ENCODE data around the gene SDHB. TPM values are rescaled to one million over a fixed set of nuclear protein-coding genes. Genes with fewer than 3 reads are reported as not detected.

Gene SDHB
- total and polyA plus RNA-seq, 2 donors (not counting 1 experiment from before 2014, with no cell fraction given) = 58.0 to 61.0 TPM

DNA sequence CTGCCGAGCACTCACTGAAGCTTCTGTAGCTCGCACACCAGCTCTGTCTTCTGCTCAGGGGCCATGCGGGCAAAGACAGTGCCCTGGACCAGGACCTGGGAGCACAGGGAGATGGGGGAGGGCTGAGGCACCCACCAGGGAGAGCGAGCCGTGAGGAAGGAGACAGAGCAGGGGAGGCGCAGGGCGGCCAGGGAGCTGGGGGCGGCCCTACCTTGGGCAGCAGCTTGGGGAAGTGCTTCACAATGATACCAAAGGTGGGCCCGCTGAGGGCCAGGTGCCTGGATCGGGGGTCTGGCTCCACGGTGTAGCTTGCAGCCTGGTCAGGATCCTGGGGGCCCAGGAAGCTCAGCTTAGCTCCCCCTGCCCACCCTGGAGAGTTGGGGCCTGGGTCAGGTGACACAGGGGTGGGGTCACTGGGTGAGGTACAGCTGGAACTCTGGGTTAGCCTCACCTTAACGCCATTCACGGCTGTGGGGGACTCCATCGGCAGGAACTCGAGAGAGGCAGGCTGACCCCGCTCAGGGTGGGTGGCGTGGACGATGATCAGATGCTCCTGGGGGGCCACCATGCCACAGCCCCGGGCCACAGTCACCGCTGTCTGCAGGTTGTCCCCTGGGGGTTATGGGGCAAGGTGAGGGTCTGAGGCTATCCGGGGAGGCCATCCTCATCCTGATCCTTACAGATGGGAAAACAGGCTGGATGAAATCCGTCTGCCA, 64.0 kb downstream of the SDHB start:
- H2AFZ ChIP-seq (ENCODE audit: insufficient read depth, low read depth, low read length, poor library complexity, severe bottlenecking) = no peak overlapping the region
- ChIA-PET POLR2A (no interaction called here), CTCF (no interaction called here)
- TF ChIP-seq, protein P1, sequence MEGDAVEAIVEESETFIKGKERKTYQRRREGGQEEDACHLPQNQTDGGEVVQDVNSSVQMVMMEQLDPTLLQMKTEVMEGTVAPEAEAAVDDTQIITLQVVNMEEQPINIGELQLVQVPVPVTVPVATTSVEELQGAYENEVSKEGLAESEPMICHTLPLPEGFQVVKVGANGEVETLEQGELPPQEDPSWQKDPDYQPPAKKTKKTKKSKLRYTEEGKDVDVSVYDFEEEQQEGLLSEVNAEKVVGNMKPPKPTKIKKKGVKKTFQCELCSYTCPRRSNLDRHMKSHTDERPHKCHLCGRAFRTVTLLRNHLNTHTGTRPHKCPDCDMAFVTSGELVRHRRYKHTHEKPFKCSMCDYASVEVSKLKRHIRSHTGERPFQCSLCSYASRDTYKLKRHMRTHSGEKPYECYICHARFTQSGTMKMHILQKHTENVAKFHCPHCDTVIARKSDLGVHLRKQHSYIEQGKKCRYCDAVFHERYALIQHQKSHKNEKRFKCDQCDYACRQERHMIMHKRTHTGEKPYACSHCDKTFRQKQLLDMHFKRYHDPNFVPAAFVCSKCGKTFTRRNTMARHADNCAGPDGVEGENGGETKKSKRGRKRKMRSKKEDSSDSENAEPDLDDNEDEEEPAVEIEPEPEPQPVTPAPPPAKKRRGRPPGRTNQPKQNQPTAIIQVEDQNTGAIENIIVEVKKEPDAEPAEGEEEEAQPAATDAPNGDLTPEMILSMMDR (IDR thresholded peaks at IDR 0.05) = no peak
- TF ChIP-seq EZH2 (IDR thresholded peaks at IDR 0.05; ENCODE audit: borderline replicate concordance, insufficient read depth, low read depth, low read length, poor library complexity, severe bottlenecking) = no peak
- no peak overlapping the region for H3K4me3 ChIP-seq (ENCODE audit: control extremely low read depth in 1 of 5, extremely low read depth in 1 of 5, insufficient read depth in 1 of 5, low read depth in 2 of 5, low read length in 4 of 5)
- 97% methylated on average over 22 of the region's 22 CpGs for WGBS (ENCODE audit: insufficient coverage)
- no peaks in the 10 kb centered on the region for H3K79me2 ChIP-seq (ENCODE audit: control insufficient read depth, insufficient read depth, low read length)
- no peaks in the 10 kb centered on the region for H3K27me3 ChIP-seq (replicated peaks in 1 of 4; ENCODE audit: control extremely low read depth in 1 of 4, control insufficient read depth in 3 of 4, insufficient read depth in 4 of 4, low read length in 3 of 4)
- no peak overlapping the region for H3K27ac ChIP-seq (ENCODE audit: low read length in 2 of 2)
- no peak overlapping the region for H3K4me2 ChIP-seq (replicated peaks; ENCODE audit: low read depth, low read length, poor library complexity, severe bottlenecking)
- H3K9ac ChIP-seq (ENCODE audit: low read length) = no peak overlapping the region
- no peaks in the 10 kb centered on the region for H3K4me1 Mint-ChIP-seq
- no peaks in the 10 kb centered on the region for H3K27me3 Mint-ChIP-seq
- DNase-seq (no peak), ATAC-seq (ENCODE audit: low read depth) (no peak)
- no peak overlapping the region for H3K27ac Mint-ChIP-seq
- intact Hi-C loops (cut with micrococcal nuclease) = no loop called here
- no peaks in the 10 kb centered on the region for H3K4me1 ChIP-seq (ENCODE audit: control insufficient read depth in 2 of 2, insufficient read depth in 2 of 2, low read length in 2 of 2)
- no peaks in the 10 kb centered on the region for H4K20me1 ChIP-seq (ENCODE audit: control insufficient read depth, insufficient read depth, low read length, poor library complexity, severe bottlenecking)
- H3K9me3 ChIP-seq (ENCODE audit: control extremely low read depth in 1 of 3, control insufficient read depth in 2 of 3, insufficient read depth in 1 of 3, low read length in 2 of 3) = no peaks in the 10 kb centered on the region
- H3K4me3 Mint-ChIP-seq = no peak overlapping the region
- H3K36me3 ChIP-seq (replicated peaks in 1 of 2; ENCODE audit: control extremely low read depth in 1 of 2, control insufficient read depth in 1 of 2, extremely low read depth in 1 of 2, insufficient read depth in 2 of 2, low read length in 1 of 2) = peaks cover 0 to 23% of the 10 kb centered on the region in 2 experiments
- no peaks in the 10 kb centered on the region for H3K9me3 Mint-ChIP-seq (ENCODE audit: insufficient read depth)

DNA sequence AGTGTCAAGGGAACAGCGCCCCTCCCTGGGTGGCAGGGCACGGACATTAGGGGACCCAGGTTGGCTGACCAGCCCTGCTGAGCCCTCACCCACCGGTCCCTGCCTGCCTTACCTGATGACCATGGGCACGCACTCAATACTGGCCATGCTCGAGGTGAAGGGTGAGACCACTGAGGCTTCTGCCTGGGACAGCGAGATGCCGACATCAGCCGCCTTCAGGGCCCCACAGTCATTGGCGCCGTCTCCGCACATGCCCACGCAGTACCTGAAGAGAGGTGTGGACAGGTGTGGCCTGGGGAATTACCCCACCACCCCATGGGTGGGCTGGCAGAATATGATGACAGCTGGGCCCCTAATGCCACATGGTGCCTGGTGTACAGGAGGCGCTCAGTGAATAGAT, 65.6 kb downstream of the SDHB start:
- CTCF ChIA-PET = no interaction called here
- intact Hi-C loops (cut with micrococcal nuclease) = no loop called here
- no peaks in the 10 kb centered on the region for H3K9me3 ChIP-seq (ENCODE audit: control extremely low read depth in 1 of 3, control insufficient read depth in 2 of 3, insufficient read depth in 1 of 3, low read length in 2 of 3)
- ATAC-seq (ENCODE audit: low read depth) (no peak), DNase-seq (no peak)
- Mint-ChIP-seq H3K27ac (no peak overlapping the region), H3K4me1 (no peaks in the 10 kb centered on the region), H3K9me3 (ENCODE audit: insufficient read depth) (no peaks in the 10 kb centered on the region), H3K27me3 (peaks cover 3% of the 10 kb centered on the region), H3K4me3 (no peak overlapping the region)
- H3K4me2 ChIP-seq (replicated peaks; ENCODE audit: low read depth, low read length, poor library complexity, severe bottlenecking) = no peak overlapping the region
- TF ChIP-seq, protein P1 (IDR thresholded peaks at IDR 0.05) = no peak
- TF ChIP-seq EZH2 (IDR thresholded peaks at IDR 0.05; ENCODE audit: borderline replicate concordance, insufficient read depth, low read depth, low read length, poor library complexity, severe bottlenecking) = no peak
- WGBS (ENCODE audit: insufficient coverage) = 100% methylated on average over 5 of the region's 13 CpGs
- H3K79me2 ChIP-seq (ENCODE audit: control insufficient read depth, insufficient read depth, low read length) = no peaks in the 10 kb centered on the region
- POLR2A ChIA-PET = no interaction called here
- no peaks in the 10 kb centered on the region for H3K27me3 ChIP-seq (replicated peaks in 1 of 4; ENCODE audit: control extremely low read depth in 1 of 4, control insufficient read depth in 3 of 4, insufficient read depth in 4 of 4, low read length in 3 of 4)
- H3K27ac ChIP-seq (ENCODE audit: low read length in 2 of 2) = no peak overlapping the region
- no peaks in the 10 kb centered on the region for H4K20me1 ChIP-seq (ENCODE audit: control insufficient read depth, insufficient read depth, low read length, poor library complexity, severe bottlenecking)
- no peaks in the 10 kb centered on the region for H3K4me1 ChIP-seq (ENCODE audit: control insufficient read depth in 2 of 2, insufficient read depth in 2 of 2, low read length in 2 of 2)
- H2AFZ ChIP-seq (ENCODE audit: insufficient read depth, low read depth, low read length, poor library complexity, severe bottlenecking) = no peak overlapping the region
- peaks cover 0 to 26% of the 10 kb centered on the region in 2 experiments for H3K36me3 ChIP-seq (replicated peaks in 1 of 2; ENCODE audit: control extremely low read depth in 1 of 2, control insufficient read depth in 1 of 2, extremely low read depth in 1 of 2, insufficient read depth in 2 of 2, low read length in 1 of 2)
- H3K4me3 ChIP-seq (ENCODE audit: control extremely low read depth in 1 of 5, extremely low read depth in 1 of 5, insufficient read depth in 1 of 5, low read depth in 2 of 5, low read length in 4 of 5) = no peak overlapping the region
- H3K9ac ChIP-seq (ENCODE audit: low read length) = no peak overlapping the region

Data from B cell (primary cell).